ENCODE data around the gene STAT4.

DNA sequence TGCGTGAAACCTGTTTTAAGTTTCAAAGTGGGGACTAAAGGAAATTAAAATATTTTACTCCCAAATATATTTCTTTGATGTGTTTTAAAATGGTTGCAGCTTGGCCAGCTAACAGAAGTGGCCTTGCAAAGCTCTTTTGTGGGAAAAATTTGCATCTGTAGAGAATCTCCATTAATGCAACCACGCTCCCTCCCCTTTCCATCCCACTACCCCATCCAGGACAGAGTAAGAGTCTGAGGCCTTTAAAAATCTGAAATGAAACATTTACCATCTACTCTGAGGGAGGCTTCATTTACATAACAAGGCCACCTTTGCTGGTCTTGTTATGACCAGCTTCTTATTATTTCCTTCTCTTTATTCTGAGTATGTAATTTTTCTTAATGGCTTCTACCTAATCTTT, 63.5 kb downstream of the STAT4 start:
- TF ChIP-seq, protein P1, sequence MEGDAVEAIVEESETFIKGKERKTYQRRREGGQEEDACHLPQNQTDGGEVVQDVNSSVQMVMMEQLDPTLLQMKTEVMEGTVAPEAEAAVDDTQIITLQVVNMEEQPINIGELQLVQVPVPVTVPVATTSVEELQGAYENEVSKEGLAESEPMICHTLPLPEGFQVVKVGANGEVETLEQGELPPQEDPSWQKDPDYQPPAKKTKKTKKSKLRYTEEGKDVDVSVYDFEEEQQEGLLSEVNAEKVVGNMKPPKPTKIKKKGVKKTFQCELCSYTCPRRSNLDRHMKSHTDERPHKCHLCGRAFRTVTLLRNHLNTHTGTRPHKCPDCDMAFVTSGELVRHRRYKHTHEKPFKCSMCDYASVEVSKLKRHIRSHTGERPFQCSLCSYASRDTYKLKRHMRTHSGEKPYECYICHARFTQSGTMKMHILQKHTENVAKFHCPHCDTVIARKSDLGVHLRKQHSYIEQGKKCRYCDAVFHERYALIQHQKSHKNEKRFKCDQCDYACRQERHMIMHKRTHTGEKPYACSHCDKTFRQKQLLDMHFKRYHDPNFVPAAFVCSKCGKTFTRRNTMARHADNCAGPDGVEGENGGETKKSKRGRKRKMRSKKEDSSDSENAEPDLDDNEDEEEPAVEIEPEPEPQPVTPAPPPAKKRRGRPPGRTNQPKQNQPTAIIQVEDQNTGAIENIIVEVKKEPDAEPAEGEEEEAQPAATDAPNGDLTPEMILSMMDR (IDR thresholded peaks at IDR 0.05 in 4 of 5, conservative IDR thresholded peaks at IDR 0.05 in 1 of 5), result no peak
- TF ChIP-seq POLR2A (IDR thresholded peaks at IDR 0.05), result no peak

All from gastrocnemius medialis (tissue), 4 donors.